Nephron progenitor cell (in vitro differentiated cells): ENCODE data around the gene MAGEF1.

Experiments
- DNase-seq: peaks from one replicate; pipeline ENCODE4 v3.0.0; 2021
- H3K27ac Mint-ChIP-seq: 2 replicates; pipeline ENCODE4 v1.8.0; 2021; ENCODE audit warnings: mild to moderate bottlenecking, moderate library complexity, mixed read lengths
- H3K27me3 Mint-ChIP-seq: 2 replicates; pipeline ENCODE4 v1.8.0; 2021; ENCODE audit warnings: mild to moderate bottlenecking, low read depth, mixed read lengths; ENCODE audit not compliant: poor library complexity
- H3K36me3 Mint-ChIP-seq: 2 replicates; pipeline ENCODE4 v1.8.0; 2021; ENCODE audit warnings: low read depth, mixed read lengths
- H3K4me1 Mint-ChIP-seq: 2 replicates; pipeline ENCODE4 v1.8.0; 2021; ENCODE audit warnings: mixed read lengths
- H3K4me3 Mint-ChIP-seq: 2 replicates; pipeline ENCODE4 v1.8.0; 2021; ENCODE audit warnings: mild to moderate bottlenecking, moderate library complexity, mixed read lengths
- H3K9me3 Mint-ChIP-seq: 2 replicates; pipeline ENCODE4 v1.8.0; 2021; ENCODE audit warnings: mild to moderate bottlenecking, moderate library complexity, mixed read lengths
- TF ChIP-seq, protein P1 (sequence below): fragments of 200-600 bp; sonication (generic); IDR thresholded peaks from 2 replicates; pipeline ENCODE4 v1.5.0; 2021; ENCODE audit warnings: antibody characterized with exemption

MAGEF1 gene

GRCh38 chr3:184743248-184743647 is 31.4 kb upstream of the MAGEF1 start:
- Mint-ChIP-seq H3K4me1 (peaks cover 74% of the 10 kb centered on the region), H3K27me3 (peaks cover 16% of the 10 kb centered on the region), H3K36me3 (no peaks in the 10 kb centered on the region), H3K27ac (no peak overlapping the region), H3K4me3 (no peak overlapping the region), H3K9me3 (no peaks in the 10 kb centered on the region)
- TF ChIP-seq, protein P1, sequence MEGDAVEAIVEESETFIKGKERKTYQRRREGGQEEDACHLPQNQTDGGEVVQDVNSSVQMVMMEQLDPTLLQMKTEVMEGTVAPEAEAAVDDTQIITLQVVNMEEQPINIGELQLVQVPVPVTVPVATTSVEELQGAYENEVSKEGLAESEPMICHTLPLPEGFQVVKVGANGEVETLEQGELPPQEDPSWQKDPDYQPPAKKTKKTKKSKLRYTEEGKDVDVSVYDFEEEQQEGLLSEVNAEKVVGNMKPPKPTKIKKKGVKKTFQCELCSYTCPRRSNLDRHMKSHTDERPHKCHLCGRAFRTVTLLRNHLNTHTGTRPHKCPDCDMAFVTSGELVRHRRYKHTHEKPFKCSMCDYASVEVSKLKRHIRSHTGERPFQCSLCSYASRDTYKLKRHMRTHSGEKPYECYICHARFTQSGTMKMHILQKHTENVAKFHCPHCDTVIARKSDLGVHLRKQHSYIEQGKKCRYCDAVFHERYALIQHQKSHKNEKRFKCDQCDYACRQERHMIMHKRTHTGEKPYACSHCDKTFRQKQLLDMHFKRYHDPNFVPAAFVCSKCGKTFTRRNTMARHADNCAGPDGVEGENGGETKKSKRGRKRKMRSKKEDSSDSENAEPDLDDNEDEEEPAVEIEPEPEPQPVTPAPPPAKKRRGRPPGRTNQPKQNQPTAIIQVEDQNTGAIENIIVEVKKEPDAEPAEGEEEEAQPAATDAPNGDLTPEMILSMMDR: no peak
- DNase-seq: no peak

DNA sequence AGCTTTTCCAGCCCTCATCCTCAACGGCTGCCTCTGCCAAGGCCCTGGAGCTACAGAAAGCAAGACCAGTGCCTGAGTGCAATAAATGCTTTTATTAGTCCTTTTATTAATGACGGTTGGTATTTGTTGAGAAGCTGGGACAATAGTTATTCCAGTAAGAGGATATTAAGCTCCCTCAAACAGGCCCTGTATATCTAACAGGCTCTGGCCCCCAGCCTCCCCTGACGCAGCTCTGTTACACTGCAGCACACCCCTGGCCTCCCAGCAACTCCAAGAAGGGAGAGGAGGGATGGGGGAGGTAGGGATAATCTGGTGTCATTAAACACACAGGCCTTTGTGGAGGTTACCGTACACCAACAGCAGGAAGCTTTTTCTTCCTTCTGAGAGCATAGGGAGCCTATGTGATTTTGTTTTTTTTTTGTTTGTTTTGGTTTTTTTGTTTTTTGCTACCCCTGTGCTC is 30.8 kb upstream of the MAGEF1 start:
- peak; percentile 32 for DNase-seq
- Mint-ChIP-seq H3K4me3 (no peak overlapping the region), H3K36me3 (no peaks in the 10 kb centered on the region), H3K9me3 (no peaks in the 10 kb centered on the region), H3K27me3 (peaks cover 12% of the 10 kb centered on the region), H3K4me1 (peaks cover 74% of the 10 kb centered on the region), H3K27ac (peak overlapping the region; percentile 68)
- TF ChIP-seq, protein P1: no peak

DNA sequence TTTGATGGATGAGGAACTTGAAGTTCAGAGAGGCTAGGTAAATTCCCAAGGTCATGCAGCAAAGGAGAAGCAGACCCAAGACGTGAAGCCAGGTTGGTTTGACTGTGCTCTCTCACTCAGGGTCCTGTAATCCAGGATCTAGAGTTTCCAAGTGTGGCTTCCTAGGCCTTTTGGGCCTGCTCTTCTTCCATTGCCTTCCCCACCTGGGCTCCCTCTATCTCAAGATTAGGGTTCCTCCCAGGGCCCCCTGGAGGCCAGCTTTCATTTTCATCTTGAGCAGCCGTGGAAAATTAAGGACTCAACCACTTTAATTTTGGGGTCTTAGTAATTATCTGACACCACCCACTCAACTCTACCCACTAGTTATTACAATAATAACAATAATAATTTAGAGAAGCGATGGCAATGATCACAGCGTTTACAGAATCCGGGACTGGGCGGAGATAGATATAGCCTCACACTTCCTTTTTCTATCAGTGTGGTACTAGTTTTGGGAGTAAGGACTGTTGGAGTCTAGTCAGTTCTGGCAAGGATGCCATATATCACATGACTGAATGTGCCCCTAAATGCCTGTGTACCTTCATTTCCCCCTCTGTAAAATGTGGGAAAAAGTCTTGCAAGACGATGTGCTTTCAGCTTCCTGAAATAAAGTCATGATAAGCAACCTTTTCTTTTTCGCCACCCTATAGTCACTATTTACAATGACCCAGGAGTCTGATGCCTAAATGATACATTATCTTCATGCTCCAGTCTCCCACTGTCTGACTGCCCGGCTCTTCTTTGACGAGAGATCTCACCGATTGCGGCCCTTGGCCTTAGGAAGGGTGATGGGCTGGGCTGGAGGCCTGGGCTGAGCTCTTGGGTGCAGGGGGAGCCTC is 30.2 kb upstream of the MAGEF1 start:
- Mint-ChIP-seq H3K4me3 (no peak overlapping the region), H3K27me3 (peaks cover 12% of the 10 kb centered on the region), H3K4me1 (peaks cover 81% of the 10 kb centered on the region), H3K9me3 (no peaks in the 10 kb centered on the region), H3K27ac (peak overlapping the region; percentile 68), H3K36me3 (no peaks in the 10 kb centered on the region)
- TF ChIP-seq, protein P1: no peak
- DNase-seq: no peak

GRCh38 chr3:184741259-184741556 is 29.3 kb upstream of the MAGEF1 start:
- Mint-ChIP-seq H3K4me3 (no peak overlapping the region), H3K36me3 (no peaks in the 10 kb centered on the region), H3K27me3 (peaks cover 12% of the 10 kb centered on the region), H3K27ac (peak overlapping the region; percentile 32), H3K9me3 (no peaks in the 10 kb centered on the region), H3K4me1 (peaks cover 78% of the 10 kb centered on the region)
- TF ChIP-seq, protein P1: no peak
- DNase-seq: no peak

- Mint-ChIP-seq H3K27ac (no peak overlapping the region), H3K27me3 (peaks cover 11% of the 10 kb centered on the region), H3K4me1 (peaks cover 73% of the 10 kb centered on the region), H3K36me3 (no peaks in the 10 kb centered on the region), H3K4me3 (no peak overlapping the region), H3K9me3 (no peaks in the 10 kb centered on the region)
- TF ChIP-seq, protein P1: no peak
- DNase-seq: no peak
These were observed 28.8 kb upstream of the MAGEF1 start for GRCh38 chr3:184740509-184741258.
